Fibroblast of skin of right biceps (primary cell): Measurements from ENCODE around the gene RABGAP1L.

ENCODE experiments used
- DNase-seq: peaks from one replicate; pipeline ENCODE4 v3.0.0-alpha.2; 2013

RABGAP1L gene

DNA sequence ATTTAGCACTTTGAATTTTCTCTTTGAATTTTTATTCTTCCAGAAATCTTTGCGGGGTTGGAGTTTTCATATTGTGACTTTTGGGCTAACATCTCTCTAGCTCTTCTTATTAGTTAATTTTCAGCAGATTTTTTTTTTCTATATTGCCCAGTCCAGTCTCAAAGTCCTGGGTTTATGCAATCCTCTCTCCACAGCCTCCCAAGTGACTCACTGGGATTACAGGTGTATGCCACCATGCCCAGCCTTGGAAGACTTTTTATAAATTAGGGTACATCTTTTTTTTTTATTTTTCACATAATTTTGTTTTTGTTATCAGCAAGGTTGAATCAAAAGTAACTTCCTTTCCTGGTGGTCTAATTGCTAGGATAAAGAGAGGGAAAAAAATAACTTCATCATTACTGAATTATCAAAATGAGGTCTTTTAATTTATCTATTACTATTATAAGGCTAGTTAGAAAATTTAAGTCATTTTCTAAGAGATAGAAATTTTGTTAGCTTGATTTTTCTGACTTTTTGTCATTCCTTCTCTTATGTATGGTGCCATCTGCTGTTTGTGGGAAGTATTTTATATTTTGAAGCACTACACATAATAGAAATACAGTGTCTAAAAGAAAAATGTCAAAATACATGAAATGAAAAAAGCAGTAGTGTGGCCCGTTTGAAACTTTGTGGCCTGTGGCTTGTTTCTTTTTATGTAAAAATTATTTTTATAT is 567.0 kb downstream of the RABGAP1L start:
- DNase-seq = peak; percentile 23

DNA sequence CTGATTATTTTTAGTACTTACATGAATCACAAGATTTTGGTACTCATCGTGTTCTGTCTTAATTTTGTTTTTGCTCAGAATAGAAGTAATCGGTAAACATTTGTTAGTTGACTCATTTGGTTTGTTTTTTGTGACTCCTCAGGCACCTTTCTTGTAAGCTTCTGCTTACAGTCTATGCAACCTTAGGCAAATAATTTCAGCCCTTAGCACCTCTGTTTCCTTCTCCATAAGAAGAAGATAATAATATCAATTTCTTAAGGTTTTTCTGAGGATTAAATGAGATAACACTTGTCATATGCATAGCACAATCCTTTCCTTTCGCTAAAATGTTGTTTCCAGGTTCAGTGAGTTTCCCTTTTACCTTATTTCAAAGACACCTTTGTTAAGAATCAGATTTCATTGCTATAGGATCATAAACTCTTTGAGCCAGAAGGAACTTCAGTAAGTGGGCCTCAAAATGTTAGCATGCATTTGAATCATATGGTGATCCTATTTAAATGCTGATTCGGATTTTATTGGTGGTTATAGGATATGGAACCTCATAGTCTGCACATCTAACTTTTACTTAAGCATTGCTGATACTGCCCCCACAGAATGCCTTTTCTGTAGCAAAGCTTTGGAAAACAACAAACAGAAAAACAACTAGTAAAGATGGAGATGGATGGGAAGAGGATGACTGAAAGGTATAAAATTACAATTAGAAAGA is 567.7 kb downstream of the RABGAP1L start:
- no peak for DNase-seq

- DNase-seq = no peak
Measured at GRCh38 chr1:174734270-174734669, 575.0 kb downstream of the RABGAP1L start.

DNA sequence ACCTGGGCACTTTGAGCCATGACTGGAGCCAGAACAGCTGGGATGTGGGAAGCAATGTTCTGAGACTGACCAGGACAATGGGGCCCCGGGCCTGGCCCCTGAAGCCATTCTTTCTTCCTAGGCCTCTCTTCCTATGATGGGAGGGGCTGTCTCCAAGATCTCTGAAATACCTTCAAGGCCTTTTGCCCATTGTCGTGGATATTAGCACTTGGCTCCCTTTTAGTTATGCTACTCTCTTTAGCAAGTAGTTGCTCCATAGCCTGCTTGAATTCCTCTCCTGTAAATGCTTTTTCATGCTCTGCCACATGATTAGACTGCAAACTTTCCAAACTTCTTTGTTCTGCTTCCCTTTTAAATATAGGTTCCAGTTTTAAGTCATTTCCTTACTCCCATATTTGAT is 577.5 kb downstream of the RABGAP1L start:
- no peak for DNase-seq

GRCh38 chr1:174740249-174740968 is 581.1 kb downstream of the RABGAP1L start:
- DNase-seq = peak; percentile 17

DNA sequence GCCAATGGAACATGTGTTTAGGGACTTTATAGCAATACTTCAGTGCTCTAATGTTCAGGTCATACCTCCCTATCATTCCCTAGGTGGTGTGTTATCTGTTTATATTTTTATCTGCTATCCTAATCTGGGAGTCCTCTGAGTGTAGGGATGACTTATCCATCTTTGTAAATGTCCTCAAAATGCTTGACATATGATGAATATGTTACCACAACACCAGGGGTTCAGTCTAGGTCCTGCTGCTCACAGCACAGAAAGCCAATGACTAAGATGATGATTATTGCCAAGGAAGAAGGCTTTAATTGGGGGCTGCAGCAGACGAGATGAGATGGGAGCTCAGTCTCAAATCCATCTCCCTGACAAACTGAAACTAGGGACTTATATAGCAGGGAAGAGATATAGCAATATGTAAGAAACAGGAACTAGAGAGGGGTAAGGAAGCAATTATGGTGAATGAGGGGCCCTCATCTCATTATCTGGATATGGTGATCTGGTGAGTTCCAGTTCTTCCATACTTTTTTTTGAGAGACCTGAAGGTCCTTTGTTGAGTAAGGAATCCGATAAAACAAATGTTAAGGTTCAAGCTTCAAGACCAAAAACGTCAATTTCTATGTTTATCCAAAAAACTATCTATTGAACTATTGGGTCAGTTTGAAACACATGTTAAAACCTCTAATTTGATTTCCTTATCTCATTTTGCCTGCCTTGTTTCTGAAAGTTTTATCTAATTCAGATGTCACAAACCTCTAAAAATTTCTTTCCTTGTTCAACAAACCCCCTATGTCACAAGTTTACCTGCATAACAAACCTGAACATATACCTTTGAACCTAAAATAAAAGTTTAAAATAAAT is 583.7 kb downstream of the RABGAP1L start:
- DNase-seq = peak; percentile 45

- DNase-seq = peak; percentile 39
Measured at GRCh38 chr1:174743654-174744561, 584.6 kb downstream of the RABGAP1L start.

GRCh38 chr1:174744886-174745285 is 585.6 kb downstream of the RABGAP1L start:
- no peak for DNase-seq

DNA sequence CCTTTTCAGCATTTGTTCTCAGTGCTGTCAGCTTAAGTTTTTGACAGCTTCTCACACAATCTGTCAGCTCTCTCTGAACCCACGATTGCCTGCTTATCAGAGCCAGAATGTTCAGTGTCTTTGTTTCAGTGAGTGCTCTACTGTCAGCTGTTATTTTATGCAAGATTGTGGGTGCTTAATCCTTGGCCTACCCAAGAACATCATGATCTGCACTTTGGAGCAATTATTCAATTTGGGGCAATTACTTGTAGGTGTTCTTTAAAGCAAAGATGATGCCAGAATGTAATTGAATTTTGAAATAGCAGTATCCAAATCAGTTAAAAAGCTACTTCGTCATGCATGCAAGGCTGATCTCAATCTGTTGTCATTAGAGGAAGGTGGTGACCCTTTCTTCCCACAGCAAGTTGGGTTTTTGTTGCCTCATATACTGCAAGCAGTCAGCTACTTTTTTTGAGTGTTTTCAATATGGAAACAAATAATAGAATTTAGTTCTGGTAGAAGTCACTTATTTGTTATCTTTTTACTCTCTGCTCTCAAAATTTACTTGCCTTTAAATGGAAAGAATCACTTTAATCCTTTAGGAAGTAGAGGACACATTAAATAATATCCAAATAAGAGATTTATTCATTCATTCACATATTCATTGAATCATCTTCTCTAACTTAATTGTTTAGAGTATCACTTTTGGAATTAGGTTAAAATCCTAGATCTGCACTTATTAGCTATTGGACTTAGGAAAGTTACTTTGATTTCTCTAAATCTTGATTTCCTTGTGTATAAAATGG is 586.9 kb downstream of the RABGAP1L start:
- DNase-seq = no peak

DNA sequence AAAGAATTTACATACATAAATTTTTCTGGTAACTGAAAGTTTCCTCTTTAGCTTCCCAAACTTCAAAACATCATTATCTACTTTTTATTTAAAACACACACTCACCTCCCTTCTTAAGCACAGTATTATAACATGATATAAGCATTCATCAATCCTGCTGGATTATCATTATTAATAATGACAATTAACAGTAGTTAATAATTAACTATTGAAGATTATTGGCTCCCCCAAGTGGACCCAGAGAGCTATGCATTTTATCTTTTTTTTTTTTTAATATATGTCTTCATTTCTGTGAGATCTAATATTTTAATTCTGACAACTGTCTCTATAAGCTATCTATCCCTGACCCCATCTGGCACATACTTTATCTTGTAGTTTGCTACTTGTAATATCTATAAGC is 588.3 kb downstream of the RABGAP1L start:
- DNase-seq = no peak

- DNase-seq = no peak
Measured at GRCh38 chr1:174748586-174748985, 589.3 kb downstream of the RABGAP1L start.

GRCh38 chr1:174753131-174753530 is 593.8 kb downstream of the RABGAP1L start:
- no peak for DNase-seq

GRCh38 chr1:174761335-174761734 is 602.0 kb downstream of the RABGAP1L start:
- DNase-seq = no peak

- DNase-seq = no peak
Measured at GRCh38 chr1:174761901-174762585, 602.7 kb downstream of the RABGAP1L start.

DNA sequence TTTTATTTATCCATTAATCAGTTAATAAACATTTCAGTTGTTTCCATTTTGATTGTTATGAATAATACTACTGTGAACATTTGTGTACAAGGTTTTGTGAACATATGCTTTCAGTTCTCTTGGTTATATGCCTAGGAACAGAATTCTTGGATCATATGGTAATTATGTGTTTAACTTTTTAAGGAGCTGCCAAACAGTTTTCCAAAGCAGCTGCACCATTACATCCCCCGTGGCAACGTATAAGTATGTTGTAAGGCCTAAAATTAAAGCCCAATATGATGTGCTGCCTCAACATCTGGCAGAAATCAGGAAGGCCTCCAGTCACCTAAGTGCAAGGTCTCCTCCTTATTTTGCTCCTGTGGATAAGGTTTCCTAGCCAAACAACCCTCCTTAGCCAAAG is 604.9 kb downstream of the RABGAP1L start:
- no peak for DNase-seq

- DNase-seq = no peak
Measured at GRCh38 chr1:174766727-174767126, 607.4 kb downstream of the RABGAP1L start.

DNA sequence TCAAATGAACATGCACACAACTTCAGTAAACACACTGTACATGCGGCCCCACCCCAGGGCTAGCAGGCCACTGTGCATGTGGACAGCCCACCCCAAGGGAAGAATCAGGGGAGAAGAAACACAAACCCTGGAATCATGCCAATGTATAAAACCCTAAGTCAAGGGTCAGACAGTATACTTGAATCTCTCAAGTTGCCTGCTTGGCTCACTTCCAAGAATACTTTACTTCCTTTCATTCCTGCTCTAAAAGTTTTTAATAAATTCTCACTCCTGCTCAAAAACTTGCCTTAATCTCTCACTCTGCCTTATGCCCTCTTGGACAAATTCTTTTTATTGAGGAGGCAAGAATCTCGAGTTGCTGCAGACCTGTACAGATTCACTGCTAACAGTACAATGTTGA is 609.2 kb downstream of the RABGAP1L start:
- no peak for DNase-seq

GRCh38 chr1:174768949-174769348 is 609.6 kb downstream of the RABGAP1L start:
- no peak for DNase-seq

GRCh38 chr1:174769961-174770549 is 610.7 kb downstream of the RABGAP1L start:
- DNase-seq = peak; percentile 65

GRCh38 chr1:174775621-174776020 is 616.3 kb downstream of the RABGAP1L start:
- DNase-seq = peak; percentile 41
